GM12801 (cell line): ENCODE measurements around the gene SUPT20H.

ENCODE experiments used
- TF ChIP-seq, protein P1 (sequence below): IDR thresholded peaks from one replicate; pipeline ENCODE4 v1.5.1; 2011; ENCODE audit warnings: control low read depth; ENCODE audit not compliant: insufficient read length; ENCODE audit errors: extremely low read depth

The SUPT20H gene

DNA sequence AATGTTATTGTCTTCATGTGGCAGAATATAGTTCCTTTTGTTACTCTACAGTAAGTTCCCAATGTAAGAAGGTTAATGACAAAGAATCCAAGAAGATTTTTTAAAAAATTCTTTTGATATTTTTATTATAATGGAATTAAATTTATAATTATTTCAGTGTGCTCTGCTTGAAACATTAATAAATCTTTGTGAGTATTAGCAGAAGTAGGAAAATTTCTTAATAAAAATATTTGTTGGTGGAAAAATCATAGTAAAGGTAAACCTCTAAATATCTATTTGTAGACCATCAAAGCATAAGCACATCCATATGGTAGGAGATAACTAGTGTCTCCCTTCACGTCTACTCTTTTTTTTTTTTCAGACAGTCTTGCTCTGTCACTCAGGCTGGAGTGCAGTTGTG is 41.7 kb upstream of the SUPT20H start:
- TF ChIP-seq, protein P1, sequence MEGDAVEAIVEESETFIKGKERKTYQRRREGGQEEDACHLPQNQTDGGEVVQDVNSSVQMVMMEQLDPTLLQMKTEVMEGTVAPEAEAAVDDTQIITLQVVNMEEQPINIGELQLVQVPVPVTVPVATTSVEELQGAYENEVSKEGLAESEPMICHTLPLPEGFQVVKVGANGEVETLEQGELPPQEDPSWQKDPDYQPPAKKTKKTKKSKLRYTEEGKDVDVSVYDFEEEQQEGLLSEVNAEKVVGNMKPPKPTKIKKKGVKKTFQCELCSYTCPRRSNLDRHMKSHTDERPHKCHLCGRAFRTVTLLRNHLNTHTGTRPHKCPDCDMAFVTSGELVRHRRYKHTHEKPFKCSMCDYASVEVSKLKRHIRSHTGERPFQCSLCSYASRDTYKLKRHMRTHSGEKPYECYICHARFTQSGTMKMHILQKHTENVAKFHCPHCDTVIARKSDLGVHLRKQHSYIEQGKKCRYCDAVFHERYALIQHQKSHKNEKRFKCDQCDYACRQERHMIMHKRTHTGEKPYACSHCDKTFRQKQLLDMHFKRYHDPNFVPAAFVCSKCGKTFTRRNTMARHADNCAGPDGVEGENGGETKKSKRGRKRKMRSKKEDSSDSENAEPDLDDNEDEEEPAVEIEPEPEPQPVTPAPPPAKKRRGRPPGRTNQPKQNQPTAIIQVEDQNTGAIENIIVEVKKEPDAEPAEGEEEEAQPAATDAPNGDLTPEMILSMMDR = no peak

DNA sequence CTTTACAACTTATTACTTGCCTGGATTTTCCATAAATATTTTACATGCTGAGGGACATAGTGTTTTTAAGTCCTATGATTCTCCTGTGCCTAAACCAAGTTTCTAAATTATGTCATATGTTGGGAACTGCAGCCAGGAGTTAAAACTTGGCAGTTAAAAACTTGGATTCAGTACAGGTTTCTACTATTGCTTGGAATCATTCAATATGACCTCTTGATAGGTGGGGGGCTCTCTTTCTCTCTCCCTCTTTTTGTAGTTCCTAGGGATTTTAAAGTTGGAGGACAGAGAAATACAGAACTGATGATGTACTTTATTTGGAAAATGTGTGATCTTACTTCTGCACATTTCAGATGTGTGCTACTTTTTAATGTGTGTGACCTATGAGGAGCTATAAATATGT is 41.2 kb upstream of the SUPT20H start:
- TF ChIP-seq, protein P1 = no peak

DNA sequence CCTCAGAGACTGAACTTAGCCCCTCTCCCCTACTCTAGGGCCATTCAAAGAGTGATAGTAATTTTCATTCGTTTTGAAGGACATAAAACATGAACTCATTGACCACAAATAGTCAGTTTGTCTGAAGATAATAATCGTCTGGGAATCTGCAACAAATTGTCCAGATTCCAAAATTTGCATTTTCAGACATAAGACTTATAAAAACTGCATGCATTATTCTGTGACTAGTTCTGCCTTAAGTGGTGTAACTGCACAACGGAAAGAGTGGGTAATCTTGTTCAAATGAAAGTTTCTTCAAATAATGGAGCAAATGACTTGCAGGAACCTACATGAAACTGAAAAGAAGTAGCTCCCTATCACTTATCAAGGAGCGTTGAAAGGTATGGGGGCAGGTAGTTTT is 37.6 kb upstream of the SUPT20H start:
- TF ChIP-seq, protein P1 = no peak

DNA sequence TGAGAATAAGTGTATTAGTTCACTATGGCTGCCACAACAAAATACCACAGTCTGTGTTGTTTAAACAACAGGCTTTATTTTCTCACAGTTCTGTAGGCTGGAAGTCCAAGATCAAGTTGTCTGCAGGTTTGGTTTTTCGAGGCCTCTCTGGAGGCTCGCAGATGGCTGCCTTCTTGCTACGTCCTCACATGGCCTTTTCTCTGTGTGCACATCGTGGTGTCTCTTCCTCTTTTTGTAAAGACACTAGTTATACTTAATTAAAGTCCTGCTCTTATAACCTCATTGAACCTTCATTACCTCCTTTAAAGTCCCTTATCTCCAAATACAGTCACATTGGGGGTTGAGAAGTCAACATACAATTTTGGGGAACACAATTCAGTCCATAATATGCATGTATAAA is 35.4 kb upstream of the SUPT20H start:
- TF ChIP-seq, protein P1 = no peak

DNA sequence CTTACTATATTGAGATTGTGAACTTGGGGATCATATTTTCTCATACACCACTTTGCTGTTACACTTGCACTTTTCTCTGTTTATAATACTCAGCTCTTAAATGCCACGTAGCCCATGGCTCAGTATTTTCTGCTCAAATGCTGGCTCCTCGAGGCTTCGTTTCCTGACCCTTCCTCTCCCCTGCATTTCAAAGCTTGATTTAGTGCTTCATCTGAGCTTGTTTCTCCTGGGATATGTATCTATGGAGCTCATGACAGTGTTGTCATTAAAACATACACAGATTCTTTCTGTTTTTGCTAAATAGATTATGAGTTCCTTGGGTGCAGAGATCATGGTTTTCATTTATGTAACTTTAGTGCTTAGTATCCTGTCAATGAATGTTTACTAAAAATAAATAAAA is 34.6 kb upstream of the SUPT20H start:
- TF ChIP-seq, protein P1 = no peak

DNA sequence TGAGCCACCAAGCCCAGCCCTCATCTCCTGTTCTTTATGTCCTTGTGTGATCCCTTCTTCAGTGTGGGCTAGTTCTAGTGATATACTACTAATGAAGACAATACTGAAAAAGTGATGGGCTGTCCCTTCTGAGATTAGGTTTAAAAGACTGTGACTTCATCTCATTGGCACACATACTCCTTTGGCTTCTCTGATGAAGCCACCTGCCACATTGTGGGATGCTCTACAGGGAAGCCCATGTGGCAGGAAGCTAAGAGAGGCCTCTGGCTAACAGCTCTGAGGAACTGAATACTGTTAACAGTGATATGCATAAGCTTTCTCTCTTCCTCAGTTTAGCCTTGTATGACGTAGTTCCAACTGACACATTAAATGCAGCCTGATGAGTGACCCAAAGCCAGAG is 32.3 kb upstream of the SUPT20H start:
- TF ChIP-seq, protein P1 = no peak

DNA sequence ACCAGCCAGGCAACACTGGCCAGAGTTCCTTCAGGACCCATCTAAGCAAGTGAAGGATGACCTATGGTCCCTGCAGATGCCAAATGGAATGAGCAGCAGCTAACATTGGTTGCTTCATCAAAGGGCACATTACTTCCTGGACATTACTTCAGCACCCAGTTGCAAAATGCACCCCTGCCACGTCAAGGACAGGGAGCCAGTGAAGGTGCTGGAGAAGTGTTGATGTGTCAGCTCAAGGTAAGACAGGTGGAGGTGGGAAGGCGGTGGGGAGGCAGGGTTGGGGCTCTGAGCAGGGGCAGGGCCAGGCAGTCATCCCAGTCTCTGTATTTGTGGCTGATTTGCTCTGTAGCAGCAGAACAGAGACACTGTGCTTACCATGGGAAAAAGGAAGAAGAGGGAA is 31.4 kb upstream of the SUPT20H start:
- TF ChIP-seq, protein P1 = no peak

DNA sequence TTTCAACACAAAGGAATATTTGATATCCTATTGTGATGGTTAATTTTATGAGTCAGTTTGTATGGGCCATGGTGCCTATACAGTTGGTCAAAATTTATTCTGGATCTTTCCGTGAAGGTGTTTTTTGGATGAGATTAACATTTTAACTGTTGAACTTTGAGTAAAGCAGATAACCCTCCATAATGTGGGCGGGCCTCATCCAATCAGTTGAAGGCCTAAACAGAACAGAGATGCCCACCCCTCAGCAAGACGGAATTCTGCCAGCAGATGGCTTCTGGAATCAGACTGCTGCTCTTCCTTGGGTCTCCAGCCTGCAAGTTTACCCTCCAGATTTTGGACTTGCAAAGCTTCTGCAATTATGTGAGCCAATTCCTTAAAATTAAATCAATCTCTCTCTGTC is 30.0 kb upstream of the SUPT20H start:
- TF ChIP-seq, protein P1 = no peak
